ENCODE results near the gene ILKAP.

Gene ILKAP

DNA sequence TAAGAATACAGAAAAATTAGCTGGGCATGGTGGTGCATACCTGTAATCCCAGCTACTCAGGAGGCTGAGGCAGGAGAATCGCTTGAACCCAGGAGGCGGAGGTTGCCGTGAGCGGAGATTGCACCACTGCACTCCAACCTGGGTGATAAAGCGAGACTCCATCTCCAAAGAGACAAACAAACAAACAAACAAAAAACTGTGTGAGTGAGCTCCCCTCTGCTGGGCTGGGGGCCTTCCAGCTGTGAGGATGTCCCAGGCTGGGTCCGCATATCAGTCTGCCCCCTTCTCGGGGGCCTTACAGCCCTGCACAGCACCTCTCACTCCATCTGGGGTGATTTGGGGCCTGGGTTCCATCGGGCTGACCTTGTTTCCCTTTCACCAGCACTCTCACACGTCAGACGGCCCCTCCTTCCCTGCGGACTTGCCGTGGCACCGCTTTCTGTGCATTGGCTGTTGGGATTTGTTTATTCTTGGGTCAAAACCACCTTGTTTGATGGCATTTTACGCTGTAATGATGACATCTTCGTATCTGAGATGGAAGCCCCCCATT lies 67.8 kb downstream of the ILKAP start:
- TF ChIP-seq POLR2A (IDR thresholded peaks at IDR 0.05; ENCODE audit: extremely low read depth, insufficient read length) (no peak), MYC (IDR thresholded peaks at IDR 0.05; ENCODE audit: low read depth, low read length) (no peak)
- TF ChIP-seq, protein P1, sequence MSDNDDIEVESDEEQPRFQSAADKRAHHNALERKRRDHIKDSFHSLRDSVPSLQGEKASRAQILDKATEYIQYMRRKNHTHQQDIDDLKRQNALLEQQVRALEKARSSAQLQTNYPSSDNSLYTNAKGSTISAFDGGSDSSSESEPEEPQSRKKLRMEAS (IDR thresholded peaks at IDR 0.05; ENCODE audit: low read depth, low read length) = no peak
- TF ChIP-seq, protein P2, sequence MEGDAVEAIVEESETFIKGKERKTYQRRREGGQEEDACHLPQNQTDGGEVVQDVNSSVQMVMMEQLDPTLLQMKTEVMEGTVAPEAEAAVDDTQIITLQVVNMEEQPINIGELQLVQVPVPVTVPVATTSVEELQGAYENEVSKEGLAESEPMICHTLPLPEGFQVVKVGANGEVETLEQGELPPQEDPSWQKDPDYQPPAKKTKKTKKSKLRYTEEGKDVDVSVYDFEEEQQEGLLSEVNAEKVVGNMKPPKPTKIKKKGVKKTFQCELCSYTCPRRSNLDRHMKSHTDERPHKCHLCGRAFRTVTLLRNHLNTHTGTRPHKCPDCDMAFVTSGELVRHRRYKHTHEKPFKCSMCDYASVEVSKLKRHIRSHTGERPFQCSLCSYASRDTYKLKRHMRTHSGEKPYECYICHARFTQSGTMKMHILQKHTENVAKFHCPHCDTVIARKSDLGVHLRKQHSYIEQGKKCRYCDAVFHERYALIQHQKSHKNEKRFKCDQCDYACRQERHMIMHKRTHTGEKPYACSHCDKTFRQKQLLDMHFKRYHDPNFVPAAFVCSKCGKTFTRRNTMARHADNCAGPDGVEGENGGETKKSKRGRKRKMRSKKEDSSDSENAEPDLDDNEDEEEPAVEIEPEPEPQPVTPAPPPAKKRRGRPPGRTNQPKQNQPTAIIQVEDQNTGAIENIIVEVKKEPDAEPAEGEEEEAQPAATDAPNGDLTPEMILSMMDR (IDR thresholded peaks at IDR 0.05; ENCODE audit: low read depth, low read length) = no peak
- no peak for DNase-seq (ENCODE audit: low read depth)
- no peak overlapping the region for H3K4me3 ChIP-seq (ENCODE audit: low read depth, low read length)

DNA sequence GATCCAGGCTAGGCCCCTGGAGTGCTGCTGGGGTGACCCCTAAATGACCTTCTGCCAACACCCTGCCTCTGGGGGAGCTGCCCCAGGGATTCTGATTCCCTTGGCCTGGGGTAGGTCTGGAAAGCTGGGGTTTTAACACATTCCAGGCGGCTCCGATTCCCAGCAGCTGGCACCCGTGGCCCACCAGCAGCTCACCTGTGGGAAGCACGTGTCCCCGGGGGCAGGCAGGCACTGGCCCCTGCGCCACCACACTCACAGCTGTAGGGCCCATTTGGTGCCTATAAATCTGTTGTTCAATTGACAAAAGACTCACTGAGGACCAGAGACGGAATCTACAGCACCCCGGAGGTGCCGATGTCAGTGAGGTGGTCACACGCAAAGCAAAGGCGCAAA lies 69.1 kb downstream of the ILKAP start:
- TF ChIP-seq, protein P2 (IDR thresholded peaks at IDR 0.05; ENCODE audit: low read depth, low read length) = no peak
- TF ChIP-seq POLR2A (IDR thresholded peaks at IDR 0.05; ENCODE audit: extremely low read depth, insufficient read length) = no peak
- TF ChIP-seq, protein P1 (IDR thresholded peaks at IDR 0.05; ENCODE audit: low read depth, low read length) = no peak
- no peak for TF ChIP-seq MYC (IDR thresholded peaks at IDR 0.05; ENCODE audit: low read depth, low read length)
- DNase-seq (ENCODE audit: low read depth) = no peak
- H3K4me3 ChIP-seq (ENCODE audit: low read depth, low read length) = no peak overlapping the region

DNA sequence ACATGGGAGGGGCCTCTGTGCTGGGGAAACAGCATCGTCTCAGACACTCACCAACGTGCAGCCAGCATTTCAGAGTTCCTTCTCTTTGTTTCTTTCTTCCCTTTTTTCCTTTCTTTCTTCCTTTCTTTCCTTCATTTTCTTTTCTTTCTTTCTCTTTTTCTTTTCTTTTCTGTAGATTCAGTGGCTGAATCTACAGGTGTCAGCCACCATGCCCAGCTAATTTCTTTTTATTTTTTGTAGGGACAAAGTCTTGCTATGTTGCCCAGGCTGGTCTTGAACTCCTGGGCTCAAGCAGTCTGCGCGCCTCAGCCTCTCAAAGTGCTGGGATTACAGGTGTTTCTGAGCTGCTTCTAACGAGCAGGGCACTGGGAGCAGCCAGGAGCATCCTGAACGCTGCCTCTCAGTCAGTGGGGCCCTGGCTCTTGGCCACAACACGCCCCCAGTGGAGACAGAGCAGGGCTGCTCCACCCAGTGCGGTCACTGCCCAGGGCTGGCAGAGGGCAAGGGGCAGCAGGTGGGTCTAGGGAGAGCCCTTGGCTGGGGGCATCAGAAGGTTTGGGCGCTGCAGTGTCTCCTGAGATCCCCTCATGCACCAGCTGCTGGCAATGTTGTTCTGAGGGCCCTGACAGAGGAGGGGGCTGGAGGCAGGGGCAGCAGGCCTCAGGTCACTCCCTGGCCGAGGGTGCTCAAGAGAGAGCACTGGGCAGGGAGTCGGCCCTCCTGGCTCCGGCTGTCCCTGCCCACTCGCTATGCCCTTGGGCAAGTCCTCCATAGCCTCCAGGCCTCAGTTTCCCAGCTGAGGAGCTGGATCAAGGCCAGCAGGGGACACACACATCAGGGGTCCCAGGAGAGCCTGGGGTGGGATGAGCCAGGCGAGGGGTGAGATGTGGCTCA lies 69.7 kb downstream of the ILKAP start:
- no peak overlapping the region for H3K4me3 ChIP-seq (ENCODE audit: low read depth, low read length)
- no peak for DNase-seq (ENCODE audit: low read depth)
- TF ChIP-seq MYC (IDR thresholded peaks at IDR 0.05; ENCODE audit: low read depth, low read length) = no peak
- TF ChIP-seq, protein P1 (IDR thresholded peaks at IDR 0.05; ENCODE audit: low read depth, low read length) = no peak

DNA sequence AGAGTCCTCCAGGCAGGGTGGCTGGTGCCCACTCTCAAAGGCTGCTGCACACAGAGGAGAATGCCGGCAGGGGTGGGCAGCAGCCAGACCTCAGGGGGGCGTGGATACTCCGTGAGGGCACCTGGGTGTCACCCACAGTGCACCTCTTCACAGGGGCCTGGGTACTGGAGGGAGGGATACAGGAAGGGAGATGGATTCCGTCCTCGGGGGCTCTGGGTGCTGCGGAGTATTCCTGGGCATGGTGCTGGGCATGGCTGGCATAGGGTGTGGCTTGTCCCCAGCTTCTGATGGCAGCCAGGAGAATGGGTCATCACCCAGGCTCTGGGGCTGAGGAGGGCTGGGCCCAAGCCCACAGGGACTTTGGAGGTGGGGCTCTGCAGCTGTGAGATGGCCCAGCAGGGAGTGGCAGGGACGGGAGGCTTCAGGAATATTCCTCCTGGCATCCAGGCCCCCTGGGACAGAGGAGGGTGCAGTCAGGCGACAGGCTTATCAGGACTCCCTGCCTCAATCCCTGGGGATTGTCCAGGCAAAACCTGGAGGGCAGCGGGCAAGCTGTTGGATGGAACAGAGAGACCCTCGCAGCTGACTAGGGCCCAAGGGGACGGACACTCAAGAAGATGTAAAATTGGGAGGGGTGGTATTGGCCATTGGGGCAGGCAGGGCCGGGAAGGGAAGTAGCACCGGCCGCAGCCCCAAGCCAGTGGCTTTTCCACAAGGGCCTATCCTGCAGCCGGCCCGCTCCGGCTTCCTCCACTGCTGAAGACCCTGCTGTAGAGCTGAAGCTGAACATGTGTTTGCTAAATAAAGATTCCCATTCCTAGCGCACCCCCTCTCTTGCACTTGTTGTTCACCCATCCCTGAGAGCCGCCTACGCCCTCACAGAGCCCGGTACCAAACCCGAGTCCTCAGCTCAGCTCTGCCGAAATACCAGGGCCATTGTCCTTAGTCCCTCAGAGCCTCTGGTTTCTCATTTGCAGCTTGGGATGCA lies 70.7 kb downstream of the ILKAP start:
- DNase-seq (ENCODE audit: low read depth) = no peak
- H3K4me3 ChIP-seq (ENCODE audit: low read depth, low read length) = no peak overlapping the region
- TF ChIP-seq POLR2A (IDR thresholded peaks at IDR 0.05; ENCODE audit: extremely low read depth, insufficient read length) = no peak
- no peak for TF ChIP-seq MYC (IDR thresholded peaks at IDR 0.05; ENCODE audit: low read depth, low read length)
- TF ChIP-seq, protein P2 (IDR thresholded peaks at IDR 0.05; ENCODE audit: low read depth, low read length) = no peak
- TF ChIP-seq, protein P1 (IDR thresholded peaks at IDR 0.05; ENCODE audit: low read depth, low read length) = no peak

DNA sequence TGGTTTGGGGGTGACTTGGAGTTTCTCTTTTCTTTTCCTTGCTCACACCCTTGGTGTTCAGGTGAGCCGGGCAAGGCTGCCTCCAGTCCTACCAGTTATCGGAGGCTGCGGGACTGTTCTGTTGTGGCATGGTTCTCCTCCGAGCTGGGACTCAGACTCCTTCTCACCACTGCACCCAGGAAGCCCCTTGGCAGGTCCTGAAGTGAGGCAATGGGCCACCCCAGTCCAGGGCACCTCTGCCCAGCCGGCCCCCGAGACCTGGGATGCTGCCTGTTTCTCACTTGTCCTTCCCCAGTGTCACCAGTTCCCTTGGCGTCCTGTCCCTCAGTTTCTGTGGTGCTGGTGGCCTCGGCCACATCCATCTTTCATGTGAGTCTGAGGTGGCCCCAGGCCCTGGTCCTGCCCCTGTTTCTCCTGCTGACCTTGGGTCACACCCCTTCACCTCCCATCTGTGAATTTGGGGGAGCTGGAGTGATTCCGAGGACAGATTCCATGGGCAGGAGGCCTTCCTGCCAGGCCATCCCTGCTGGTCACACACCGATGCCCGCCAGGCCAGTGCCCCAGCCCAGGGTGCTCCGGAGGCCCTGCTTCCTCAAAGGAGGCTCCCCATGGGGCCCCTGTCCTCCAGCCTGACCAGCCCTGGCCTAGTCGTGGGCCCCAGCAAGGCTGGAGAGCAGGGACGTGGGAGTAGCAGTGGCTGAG lies 71.6 kb downstream of the ILKAP start:
- no peak overlapping the region for H3K4me3 ChIP-seq (ENCODE audit: low read depth, low read length)
- no peak for DNase-seq (ENCODE audit: low read depth)
- TF ChIP-seq MYC (IDR thresholded peaks at IDR 0.05; ENCODE audit: low read depth, low read length) = no peak

Data from NB4 (cell line).